ENCODE results near the gene TBC1D2. TPM values are rescaled to one million over a fixed set of nuclear protein-coding genes. Genes with fewer than 3 reads are reported as not detected.

Gene TBC1D2
- total RNA-seq, 1 experiment from 2014 or later, result 11.1 TPM

DNA sequence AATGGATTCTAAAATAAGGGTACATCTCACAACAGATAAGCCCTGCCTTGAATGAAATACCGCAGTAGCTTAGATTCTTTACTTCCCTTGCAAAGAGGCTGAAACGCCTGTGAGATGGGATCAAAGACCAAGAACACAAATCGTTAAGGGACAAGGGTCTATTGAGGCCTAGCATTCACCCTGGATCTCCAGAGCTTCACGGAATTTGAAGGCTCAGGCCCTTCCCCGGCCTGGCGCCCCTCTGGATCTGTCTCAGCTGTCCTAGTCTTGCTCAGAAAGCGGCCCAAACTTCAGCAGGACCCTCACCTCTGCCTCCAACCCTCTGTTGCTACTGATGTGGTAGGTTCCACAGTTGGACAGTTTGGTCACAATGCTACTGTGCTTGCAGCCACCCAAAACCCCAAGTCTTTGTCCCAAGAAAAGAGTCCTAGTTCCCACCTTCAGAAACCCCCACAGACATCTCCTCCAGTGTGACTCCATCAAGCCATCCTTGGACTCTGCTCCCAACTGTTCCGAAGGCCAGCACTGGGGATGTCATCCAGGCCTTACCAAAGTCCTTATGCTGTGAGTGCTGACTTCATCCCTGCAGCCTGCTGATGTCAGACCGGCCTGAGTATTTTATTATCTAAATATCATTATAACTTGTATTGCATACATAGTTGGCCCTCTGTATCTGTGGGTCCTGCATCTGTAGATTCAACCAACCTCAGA is 72.4 kb downstream of the TBC1D2 start:
- H3K36me3 Mint-ChIP-seq, result no peaks in the 10 kb centered on the region
- DNase-seq (ENCODE audit: low spot score) (no peak), ATAC-seq (no peak)
- H3K4me3 Mint-ChIP-seq, result no peak overlapping the region
- H3K27ac Mint-ChIP-seq, result no peak overlapping the region; the same call in 1 of the 2 replicates
- POLR2A ChIA-PET, result no interaction called here
- CTCF ChIA-PET, result no interaction called here
- no peaks in the 10 kb centered on the region for H3K9me3 Mint-ChIP-seq
- no peak for TF ChIP-seq ELF4 (CRISPR knock-in tag; IDR thresholded peaks at IDR 0.05; ENCODE audit: low read depth)
- TF ChIP-seq IRF2 (CRISPR knock-in tag; IDR thresholded peaks at IDR 0.05; ENCODE audit: borderline replicate concordance, low read depth), result no peak
- no peak for TF ChIP-seq USF2 (CRISPR knock-in tag; IDR thresholded peaks at IDR 0.05)
- no peak for TF ChIP-seq ATF2 (CRISPR knock-in tag; IDR thresholded peaks at IDR 0.05; ENCODE audit: borderline replicate concordance, low read depth)
- TF ChIP-seq, protein P1, sequence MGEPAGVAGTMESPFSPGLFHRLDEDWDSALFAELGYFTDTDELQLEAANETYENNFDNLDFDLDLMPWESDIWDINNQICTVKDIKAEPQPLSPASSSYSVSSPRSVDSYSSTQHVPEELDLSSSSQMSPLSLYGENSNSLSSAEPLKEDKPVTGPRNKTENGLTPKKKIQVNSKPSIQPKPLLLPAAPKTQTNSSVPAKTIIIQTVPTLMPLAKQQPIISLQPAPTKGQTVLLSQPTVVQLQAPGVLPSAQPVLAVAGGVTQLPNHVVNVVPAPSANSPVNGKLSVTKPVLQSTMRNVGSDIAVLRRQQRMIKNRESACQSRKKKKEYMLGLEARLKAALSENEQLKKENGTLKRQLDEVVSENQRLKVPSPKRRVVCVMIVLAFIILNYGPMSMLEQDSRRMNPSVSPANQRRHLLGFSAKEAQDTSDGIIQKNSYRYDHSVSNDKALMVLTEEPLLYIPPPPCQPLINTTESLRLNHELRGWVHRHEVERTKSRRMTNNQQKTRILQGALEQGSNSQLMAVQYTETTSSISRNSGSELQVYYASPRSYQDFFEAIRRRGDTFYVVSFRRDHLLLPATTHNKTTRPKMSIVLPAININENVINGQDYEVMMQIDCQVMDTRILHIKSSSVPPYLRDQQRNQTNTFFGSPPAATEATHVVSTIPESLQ (CRISPR knock-in tag; IDR thresholded peaks at IDR 0.05), result no peak
- no peak for TF ChIP-seq ZBTB21 (CRISPR knock-in tag; IDR thresholded peaks at IDR 0.05; ENCODE audit: borderline replicate concordance)
- TF ChIP-seq SMAD4 (CRISPR knock-in tag; IDR thresholded peaks at IDR 0.05), result no peak
- no peak for TF ChIP-seq ZNF416 (CRISPR knock-in tag; IDR thresholded peaks at IDR 0.05)
- TF ChIP-seq AR (CRISPR knock-in tag; IDR thresholded peaks at IDR 0.05), result no peak
- no peak for TF ChIP-seq ZSCAN18 (CRISPR knock-in tag; IDR thresholded peaks at IDR 0.05)
- no peak for TF ChIP-seq ATF1 (CRISPR knock-in tag; IDR thresholded peaks at IDR 0.05)
- H3K4me1 Mint-ChIP-seq, result peaks cover 38% of the 10 kb centered on the region
- H3K27me3 Mint-ChIP-seq (ENCODE audit: low read depth), result no peaks in the 10 kb centered on the region

DNA sequence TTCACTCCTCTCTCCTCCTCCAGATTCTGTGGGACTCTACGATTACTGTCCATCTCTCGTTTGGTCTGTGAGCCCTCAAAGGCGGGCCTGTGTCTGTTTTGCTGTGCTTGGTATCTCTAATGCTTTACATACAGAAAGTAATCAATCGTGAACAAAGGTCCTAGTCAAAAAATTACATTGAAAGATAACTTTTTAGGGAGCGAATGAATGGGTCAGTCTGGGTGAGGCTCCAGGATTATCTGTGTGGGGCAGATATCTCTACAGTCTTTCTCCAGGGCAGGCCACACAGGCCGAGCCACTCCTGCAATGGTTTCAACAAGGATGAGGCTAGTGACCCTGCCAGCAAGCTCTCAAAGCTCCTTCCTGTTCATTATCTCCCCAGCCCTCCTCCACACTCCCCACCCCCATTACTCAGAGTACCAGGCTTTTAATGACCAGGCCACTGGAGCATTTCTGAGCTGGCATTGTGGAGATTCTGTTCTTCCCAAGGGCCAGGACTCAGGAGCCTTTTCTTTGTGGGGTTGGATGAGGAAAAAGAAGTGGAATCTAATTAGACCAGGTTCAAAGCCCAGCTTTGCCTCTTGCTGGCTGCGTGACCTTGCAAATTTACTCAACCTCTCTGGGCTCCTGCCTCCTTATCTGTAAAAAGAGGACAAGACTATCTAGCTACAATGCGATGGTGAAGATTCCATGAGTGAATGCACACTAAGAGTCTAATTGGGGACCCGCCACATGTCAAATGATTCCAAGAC is 73.2 kb downstream of the TBC1D2 start:
- CTCF ChIA-PET, result no interaction called here
- no peak for ATAC-seq
- Mint-ChIP-seq H3K36me3 (no peaks in the 10 kb centered on the region), H3K4me1 (peaks cover 31% of the 10 kb centered on the region), H3K27ac (peak overlapping the region; percentile 51), H3K4me3 (no peak overlapping the region), H3K9me3 (no peaks in the 10 kb centered on the region), H3K27me3 (ENCODE audit: low read depth) (no peaks in the 10 kb centered on the region)
- no peak for DNase-seq (ENCODE audit: low spot score)
- POLR2A ChIA-PET, result no interaction called here
- TF ChIP-seq MXD4 (CRISPR knock-in tag; IDR thresholded peaks at IDR 0.05; ENCODE audit: borderline replicate concordance) (no peak), ZNF138 (CRISPR knock-in tag; conservative IDR thresholded peaks at IDR 0.05) (no peak), ZNF423 (CRISPR knock-in tag; IDR thresholded peaks at IDR 0.05) (no peak), ZNF396 (CRISPR knock-in tag; IDR thresholded peaks at IDR 0.05; ENCODE audit: borderline replicate concordance) (no peak), ZBTB21 (CRISPR knock-in tag; IDR thresholded peaks at IDR 0.05; ENCODE audit: borderline replicate concordance) (no peak), ZNF263 (CRISPR knock-in tag; IDR thresholded peaks at IDR 0.05; ENCODE audit: low read depth) (no peak), E2F4 (CRISPR knock-in tag; IDR thresholded peaks at IDR 0.05; ENCODE audit: borderline replicate concordance, low read depth) (no peak), ZNF317 (CRISPR knock-in tag; IDR thresholded peaks at IDR 0.05; ENCODE audit: borderline replicate concordance, low read depth) (no peak)

All from WTC11 (cell line).